GM12878 (cell line): ENCODE data around the gene GAGE13. TPM values are rescaled to one million over a fixed set of nuclear protein-coding genes. Genes with fewer than 3 reads are reported as not detected.
A peak's percentile ranks its signal among the peaks of the same experiment; 100 is the strongest.
"Not testable (repeated sequence)": the region's sequence is repeated elsewhere in the genome, so short reads cannot be mapped to it uniquely, and the experiment has no call there.

Source experiments
- ATAC-seq: fragments of 200-7000 bp; cut with Tn5 transposase; 3 replicates; pipeline ENCODE4 v1.9.1; 2020; ENCODE audit warnings: mild to moderate bottlenecking, moderate library complexity
- BruUV-seq: library from RNA; stranded (reverse); fragments of 400-500 nt; replicated peaks from 2 replicates; lab custom pipeline; 2021; lab: Mats Ljungman, UMichigan
- CTCF ChIA-PET: fragments of 300-600 bp; sonication (Branson Sonifier 250); formaldehyde crosslinking; extraction: SDS; loops from one replicate; lab custom pipeline; 2021; ENCODE audit warnings: inconsistent platforms; lab: Yijun Ruan, JAX
- POLR2A ChIA-PET: fragments of 350-600 bp; formaldehyde crosslinking; extraction: SDS; loops from one replicate; lab custom pipeline; 2021; ENCODE audit warnings: inconsistent platforms; lab: Charles Lee
- RAD21 ChIA-PET: fragments of 300-600 bp; sonication (Branson Sonifier 250); formaldehyde crosslinking; loops from one replicate; lab custom pipeline; 2023; ENCODE audit warnings: antibody characterized with exemption; ENCODE audit not compliant: unreplicated experiment; lab: Charles Lee
- SMC1A ChIA-PET: fragments of 300-600 bp; sonication (Branson Sonifier 250); formaldehyde crosslinking; loops from one replicate; lab custom pipeline; 2023; ENCODE audit not compliant: unreplicated experiment, uncharacterized antibody; lab: Charles Lee
- DNase-seq: peaks from one replicate; pipeline ENCODE4 v3.0.0-alpha.2; 2011; ENCODE audit warnings: low read depth, low spot score
- FAIRE-seq: peaks from 3 replicates; lab custom pipeline; 2011; peaks lifted over from hg19 to GRCh38; lab: Jason Lieb, UNC
- H2AFZ ChIP-seq: 2 replicates; pipeline ENCODE4 v1.6.0; 2011; ENCODE audit warnings: low read depth, low read length, control low read depth; ENCODE audit not compliant: control insufficient read depth
- H3K27ac ChIP-seq: 2 replicates; pipeline ENCODE4 v1.5.1; 2011; ENCODE audit warnings: control low read depth; ENCODE audit not compliant: control insufficient read depth, insufficient read depth
- H3K27me3 ChIP-seq, 2 experiments: replicated peaks in 1 of 2; 2 replicates each; pipeline versions ENCODE4 v1.6.0 to v1.6.1; 2011; ENCODE audit warnings: low read length in 1 of 2; ENCODE audit not compliant: control insufficient read depth in 2 of 2, insufficient read depth in 2 of 2
- H3K36me3 ChIP-seq, 2 experiments: 2 replicates each; pipeline ENCODE4 v1.5.1; 2011; ENCODE audit warnings: low read length in 1 of 2; ENCODE audit not compliant: control insufficient read depth in 2 of 2, insufficient read depth in 2 of 2
- H3K4me1 ChIP-seq: 2 replicates; pipeline ENCODE4 v1.6.1; 2011; ENCODE audit warnings: mild to moderate bottlenecking, low read length, moderate library complexity, mixed read lengths; ENCODE audit not compliant: control insufficient read depth, insufficient read depth
- H3K4me2 ChIP-seq: 2 replicates; pipeline ENCODE4 v1.6.0; 2011; ENCODE audit warnings: control low read depth; ENCODE audit not compliant: control insufficient read depth, insufficient read depth
- H3K4me3 ChIP-seq: fragments of 200-600 bp; sonication (generic); 2 replicates; pipeline ENCODE4 v1.5.1; 2016
- H3K79me2 ChIP-seq: 2 replicates; pipeline ENCODE4 v1.6.0; 2011; ENCODE audit warnings: low read length; ENCODE audit not compliant: control insufficient read depth, insufficient read depth
- H3K9ac ChIP-seq: 2 replicates; pipeline ENCODE4 v1.8.0; 2011; ENCODE audit warnings: low read length, control low read depth, mixed read lengths; ENCODE audit not compliant: control insufficient read depth, insufficient read depth
- H3K9me3 ChIP-seq: replicated peaks from 3 replicates; pipeline ENCODE4 v1.5.1; 2011; ENCODE audit warnings: mild to moderate bottlenecking, low read length; ENCODE audit not compliant: control insufficient read depth, insufficient read depth
- H4K20me1 ChIP-seq: 2 replicates; pipeline ENCODE4 v1.6.0; 2011; ENCODE audit not compliant: control insufficient read depth, insufficient read depth
- BHLHE40 ChIP-seq, 2 experiments: fragments of 450-650 bp in 1 of 2; IDR thresholded peaks; 2 replicates each; pipeline ENCODE4 v1.6.1; 2011 to 2017; ENCODE audit warnings: low read depth in 2 of 2, borderline replicate concordance in 1 of 2, improper control_type of control experiment in 1 of 2, low read length in 1 of 2, mild to moderate bottlenecking in 1 of 2
- CEBPZ ChIP-seq: fragments of 150-350 bp; IDR thresholded peaks from 2 replicates; pipeline ENCODE4 v1.6.1; 2016; ENCODE audit warnings: low read depth, low read length
- IKZF1 ChIP-seq: fragments of 450-650 bp; conservative IDR thresholded peaks from 2 replicates; pipeline ENCODE4 v1.6.1; 2017; ENCODE audit warnings: antibody characterized with exemption, mild to moderate bottlenecking
- POU2F2 ChIP-seq: IDR thresholded peaks from 3 replicates; pipeline ENCODE4 v1.6.1; 2011; ENCODE audit warnings: low read depth, mild to moderate bottlenecking, low read length, borderline replicate concordance
- RAD51 ChIP-seq: fragments of 450-650 bp; IDR thresholded peaks from 2 replicates; pipeline ENCODE4 v1.6.1; 2016; ENCODE audit warnings: moderate library complexity, mild to moderate bottlenecking, inconsistent platforms
- SPI1 ChIP-seq: IDR thresholded peaks from 2 replicates; pipeline ENCODE4 v1.6.1; 2011; ENCODE audit warnings: low read depth, mild to moderate bottlenecking, low read length, moderate library complexity, borderline replicate concordance; ENCODE audit not compliant: insufficient read depth
- WGBS: methylation state at CpG from one replicate; pipeline ENCODE4 v1.1.6; 2016; ENCODE audit warnings: low lambda C conversion rate; ENCODE audit not compliant: insufficient replicate concordance, insufficient coverage; ENCODE audit errors: missing lambda C conversion rate; 5-methylcytosine and 5-hydroxymethylcytosine counted together
- in situ Hi-C: fragments of 300-500 bp; cut with MboI; formaldehyde crosslinking; loops from 9 replicates; pipeline ENCODE4 v1.14.3; 2018; ENCODE audit warnings: mixed read lengths
- intact Hi-C: fragments of 100-400 bp; cut with micrococcal nuclease; formaldehyde crosslinking; loops from one replicate; pipeline ENCODE4 v1.14.2; 2022; ENCODE audit not compliant: unreplicated experiment
- polyA plus RNA-seq, 11 experiments: library from polyadenylated mRNA; depleted of rRNA in 4 of 11; unstranded in 6 of 11; stranded (reverse) in 5 of 11; fragments of >200 nt; fragmentation: Nextera tagmentation in 4 of 11; fragmentation: Illumina TruSeq in 1 of 11; extraction: Ambion mirVana in 4 of 11; extraction: Trizol in 1 of 11; gene quantifications; 1 replicate in 1 of 11; 2 replicates in 10 of 11; pipeline versions ENCODE4 v1.2.1 to v1.2.3, GENCODE V29; 2011 to 2016; ENCODE audit warnings: inconsistent platforms in 2 of 11, missing spikeins in 2 of 11, low read depth in 1 of 11
- total RNA-seq, 4 experiments: library from RNA; depleted of rRNA in 3 of 4; stranded (reverse); fragments of >200 nt in 3 of 4; fragmentation: Illumina TruSeq in 1 of 4; extraction: Trizol in 1 of 4; gene quantifications; 2 replicates each; pipeline versions ENCODE4 v1.2.1 to v1.2.3, GENCODE V29; 2013 to 2021

GAGE13 gene
- total and polyA plus RNA-seq, 10 of the 15 experiments (the other 5 are each of a cell fraction or from before 2014, with no cell fraction given) = not detected

DNA sequence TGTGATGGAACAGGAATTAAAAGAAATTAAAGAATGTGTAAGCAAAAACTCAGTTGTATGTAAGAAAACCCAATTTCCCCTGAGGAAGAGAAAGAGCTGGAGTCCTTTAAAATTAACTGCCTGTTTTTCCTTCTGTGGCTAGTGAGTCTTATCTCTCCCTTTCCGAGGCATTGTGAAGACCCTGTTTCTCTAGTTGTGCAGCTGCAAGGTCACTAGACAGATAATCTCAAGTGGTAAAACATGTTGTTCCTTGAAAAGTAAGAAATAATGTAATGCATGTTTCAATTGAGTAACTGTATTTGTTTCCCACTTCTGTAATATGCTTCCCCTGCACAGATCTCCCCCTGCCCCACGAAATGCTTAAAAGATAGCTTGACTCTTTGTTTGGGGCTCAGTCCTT lies 23.6 kb upstream of the GAGE13 start:
- H3K4me2 ChIP-seq, intact Hi-C loops, SMC1A ChIA-PET, POLR2A ChIA-PET, H3K9me3 ChIP-seq, H4K20me1 ChIP-seq, H3K4me3 ChIP-seq, H3K36me3 ChIP-seq, DNase-seq, CTCF ChIA-PET, BruUV-seq, H3K79me2 ChIP-seq, in situ Hi-C loops, H3K27me3 ChIP-seq, H3K9ac ChIP-seq, H3K27ac ChIP-seq, H2AFZ ChIP-seq, FAIRE-seq, ATAC-seq, H3K4me1 ChIP-seq, RAD21 ChIA-PET: not testable (repeated sequence)
- WGBS = 21% methylated on average over 2 of the region's 2 CpGs

DNA sequence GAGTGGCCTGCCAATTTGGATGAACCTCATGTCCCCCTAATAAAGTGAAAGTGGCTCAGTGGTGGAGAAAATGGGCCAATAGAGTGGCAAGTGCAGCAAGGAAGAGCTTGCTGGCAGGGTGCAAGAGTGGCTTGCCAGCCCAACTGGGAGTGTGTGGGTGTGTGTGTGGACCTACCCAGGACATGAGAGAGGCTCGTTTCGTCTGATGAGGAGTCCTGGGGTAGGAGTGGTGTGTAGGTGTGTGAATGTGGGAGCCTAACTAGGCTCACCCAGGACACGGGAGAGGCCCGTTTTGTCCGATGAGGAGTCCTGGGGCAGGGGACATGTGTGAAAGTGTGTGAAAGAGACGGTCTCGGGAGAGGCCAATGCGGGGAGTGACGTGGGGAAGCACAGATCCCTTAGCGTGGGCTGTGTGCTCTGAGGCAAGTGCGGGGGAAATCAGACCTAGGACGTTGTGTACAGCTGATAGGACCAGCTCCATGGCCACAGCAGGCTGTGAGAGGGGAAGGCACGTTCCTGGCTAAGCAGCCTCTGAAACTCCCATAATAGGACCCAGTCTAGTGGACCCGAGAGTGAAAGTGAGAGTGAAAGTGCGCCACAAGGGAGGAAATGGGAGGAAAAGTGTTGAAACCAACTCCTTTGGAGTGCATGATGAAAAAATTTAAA lies 22.6 kb upstream of the GAGE13 start:
- H3K79me2 ChIP-seq = no peaks in the 10 kb centered on the region
- peak; percentile 79 for ATAC-seq
- H3K27me3 ChIP-seq = no peaks in the 10 kb centered on the region
- ChIA-PET POLR2A (no interaction called here), SMC1A (no interaction called here), RAD21 (interaction anchor here (0.9 kb wide), 1 partner anchor 40 kb away, joined by 3 read pairs; no protein-coding TSS in a partner anchor), CTCF (interaction anchor here (0.6 to 1.1 kb wide), 3 partner anchors 16 to 773 kb away, joined by 3 read pairs; no protein-coding TSS in a partner anchor)
- DNase-seq = no peak
- no peak overlapping the region; the same call in 1 of the 2 replicates for H3K27ac ChIP-seq
- H3K4me1 ChIP-seq = peaks cover 5% of the 10 kb centered on the region
- no peaks in the 10 kb centered on the region for H3K9me3 ChIP-seq
- intact Hi-C loops = no loop called here
- 20% methylated on average over 15 of the region's 15 CpGs for WGBS
- BruUV-seq = no TSS peak
- H3K36me3 ChIP-seq = no peaks in the 10 kb centered on the region
- in situ Hi-C loops = no loop called here
- TF ChIP-seq IKZF1 (peak; percentile 39; the same call in 1 of the 2 replicates), SPI1 (peak; percentile 13; the same call in 1 of the 2 replicates), BHLHE40 (IDR thresholded peaks at IDR 0.05; ENCODE audit: borderline replicate concordance in 1 of 2, low read depth in 2 of 2, low read length in 1 of 2) (peak; percentile 24 to 65; a peak in 2 of 4 replicates), CEBPZ (no peak), RAD51 (no peak), POU2F2 (no peak)
- peak; percentile 44 for FAIRE-seq
- no peaks in the 10 kb centered on the region for H4K20me1 ChIP-seq
- no peak overlapping the region for H3K4me3 ChIP-seq
- peak overlapping the region; percentile 69 for H3K4me2 ChIP-seq
- no peak overlapping the region for H3K9ac ChIP-seq
- H2AFZ ChIP-seq = peak overlapping the region; percentile 30
